ENCODE data around the gene MAP2K1. TPM values are rescaled to one million over a fixed set of nuclear protein-coding genes. Genes with fewer than 3 reads are reported as not detected.
"Not testable (repeated sequence)": the region's sequence is repeated elsewhere in the genome, so short reads cannot be mapped to it uniquely, and the experiment has no call there.

MAP2K1 gene
- total RNA-seq, 2 donors from 2014 or later: 44.7 to 45.9 TPM

GRCh38 chr15:66461917-66462316, 75.2 kb downstream of the MAP2K1 start:
- DNase-seq (no peak), ATAC-seq (peak; percentile 79)

GRCh38 chr15:66462627-66463026, 75.9 kb downstream of the MAP2K1 start:
- DNase-seq: no peak
- peak; percentile 49 for ATAC-seq
- intact Hi-C loops (cut with DNase I, micrococcal nuclease): no loop called here

More at GRCh38 chr15:66461917-66462316, 75.2 kb downstream of the MAP2K1 start:
- intact Hi-C loops (cut with DNase I, micrococcal nuclease): no loop called here

- intact Hi-C loops (cut with DNase I, micrococcal nuclease); DNase-seq; ATAC-seq: not testable (repeated sequence)
Observed at GRCh38 chr15:66465294-66465693, 78.6 kb downstream of the MAP2K1 start.

GRCh38 chr15:66467162-66468040, 80.7 kb downstream of the MAP2K1 start:
- intact Hi-C loops (cut with DNase I, micrococcal nuclease); ATAC-seq; DNase-seq: not testable (repeated sequence)

GRCh38 chr15:66470825-66471224, 84.1 kb downstream of the MAP2K1 start:
- DNase-seq; intact Hi-C loops (cut with DNase I, micrococcal nuclease); ATAC-seq: not testable (repeated sequence)

- DNase-seq (no peak), ATAC-seq (no peak)
- intact Hi-C loops (cut with DNase I, micrococcal nuclease): no loop called here
Observed at GRCh38 chr15:66472176-66472999, 85.7 kb downstream of the MAP2K1 start.

GRCh38 chr15:66474135-66474534, 87.4 kb downstream of the MAP2K1 start:
- ATAC-seq (no peak), DNase-seq (no peak)
- intact Hi-C loops (cut with DNase I, micrococcal nuclease): no loop called here

- ATAC-seq (no peak), DNase-seq (no peak)
- intact Hi-C loops (cut with DNase I, micrococcal nuclease): no loop called here
Observed at GRCh38 chr15:66474963-66475362, 88.3 kb downstream of the MAP2K1 start.

- ATAC-seq (no peak), DNase-seq (no peak)
- intact Hi-C loops (cut with DNase I, micrococcal nuclease): no loop called here
Observed at GRCh38 chr15:66476535-66476934, 89.8 kb downstream of the MAP2K1 start.

GRCh38 chr15:66477011-66477410, 90.3 kb downstream of the MAP2K1 start:
- no peak for DNase-seq
- intact Hi-C loops (cut with DNase I, micrococcal nuclease): no loop called here
- no peak for ATAC-seq

GRCh38 chr15:66480267-66480666, 93.6 kb downstream of the MAP2K1 start:
- ATAC-seq (no peak), DNase-seq (no peak)
- intact Hi-C loops (cut with DNase I, micrococcal nuclease): no loop called here

GRCh38 chr15:66481107-66481856, 94.6 kb downstream of the MAP2K1 start:
- no peak for DNase-seq
- no peak for ATAC-seq
- intact Hi-C loops (cut with DNase I, micrococcal nuclease): no loop called here

GRCh38 chr15:66482539-66482938, 95.8 kb downstream of the MAP2K1 start:
- DNase-seq (no peak), ATAC-seq (no peak)
- intact Hi-C loops (cut with DNase I, micrococcal nuclease): no loop called here

- DNase-seq (no peak), ATAC-seq (no peak)
- intact Hi-C loops (cut with DNase I, micrococcal nuclease): no loop called here
Observed at GRCh38 chr15:66483131-66483566, 96.4 kb downstream of the MAP2K1 start.

- intact Hi-C loops (cut with DNase I, micrococcal nuclease): no loop called here
- ATAC-seq (no peak), DNase-seq (no peak)
Observed at GRCh38 chr15:66484539-66485112, 97.9 kb downstream of the MAP2K1 start.

- ATAC-seq: no peak
- no peak for DNase-seq
- intact Hi-C loops (cut with DNase I, micrococcal nuclease): no loop called here
Observed at GRCh38 chr15:66486887-66487286, 100.2 kb downstream of the MAP2K1 start.

GRCh38 chr15:66488525-66488924, 101.8 kb downstream of the MAP2K1 start:
- ATAC-seq: no peak
- no peak for DNase-seq
- intact Hi-C loops (cut with DNase I, micrococcal nuclease): no loop called here

- ATAC-seq: no peak
- DNase-seq: no peak
- intact Hi-C loops (cut with DNase I, micrococcal nuclease): no loop called here
Observed at GRCh38 chr15:66489179-66489791, 102.6 kb downstream of the MAP2K1 start.
